ENCODE results near the gene SFXN5. TPM values are rescaled to one million over a fixed set of nuclear protein-coding genes. Genes with fewer than 3 reads are reported as not detected.
A peak's percentile ranks its signal among the peaks of the same experiment; 100 is the strongest.

Gene SFXN5
- total RNA-seq, 1 experiment from 2014 or later = 23.9 TPM

DNA sequence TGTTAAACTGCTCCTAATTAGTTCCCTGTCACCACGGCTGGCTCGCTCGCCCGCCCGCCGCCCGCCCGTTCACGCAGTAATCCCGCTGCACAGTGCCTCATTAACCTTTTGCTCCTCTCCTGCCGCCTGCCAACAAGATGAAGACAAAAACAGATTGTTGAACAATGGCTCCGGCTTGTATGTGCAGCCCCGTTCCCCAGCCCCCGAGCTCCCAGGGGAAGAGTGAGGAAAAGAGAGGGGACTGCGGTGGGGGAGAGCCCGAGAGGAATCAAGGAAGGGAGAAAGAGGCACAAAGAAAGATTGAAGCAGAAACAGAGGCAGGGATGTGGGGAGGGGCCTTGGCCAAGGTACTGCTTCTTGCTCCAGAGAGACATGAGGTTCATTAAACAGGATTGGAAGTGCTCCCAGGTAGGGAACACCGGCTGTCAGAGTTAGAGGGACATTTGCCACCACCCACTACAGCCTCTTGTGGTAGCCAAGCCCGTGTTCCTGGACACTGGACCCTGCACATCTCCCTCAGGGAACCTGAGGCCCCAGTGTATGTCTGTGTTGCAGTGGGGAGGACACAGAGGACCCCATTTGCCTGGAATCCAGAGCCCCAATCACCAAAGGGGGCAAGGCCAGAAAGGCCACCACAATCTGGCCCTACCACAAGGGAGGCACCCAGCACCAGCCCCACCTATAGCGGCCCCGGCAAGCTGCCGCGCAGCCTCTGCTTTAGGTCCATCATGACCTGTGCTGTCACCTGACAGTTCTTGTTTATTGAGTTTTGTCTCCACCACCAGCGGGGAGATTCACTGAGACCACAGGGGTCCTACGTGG, 116.1 kb downstream of the SFXN5 start:
- Histone ChIP-seq H3K36me3 (replicated peaks; ENCODE audit: control insufficient read depth, insufficient read depth, low read length) (no peaks in the 10 kb centered on the region), H3K4me3 (ENCODE audit: insufficient read depth, low read depth, low read length) (no peak overlapping the region), H3K27me3 (ENCODE audit: control insufficient read depth, insufficient read depth, low read length) (no peaks in the 10 kb centered on the region)
- DNase-seq = no peak

DNA sequence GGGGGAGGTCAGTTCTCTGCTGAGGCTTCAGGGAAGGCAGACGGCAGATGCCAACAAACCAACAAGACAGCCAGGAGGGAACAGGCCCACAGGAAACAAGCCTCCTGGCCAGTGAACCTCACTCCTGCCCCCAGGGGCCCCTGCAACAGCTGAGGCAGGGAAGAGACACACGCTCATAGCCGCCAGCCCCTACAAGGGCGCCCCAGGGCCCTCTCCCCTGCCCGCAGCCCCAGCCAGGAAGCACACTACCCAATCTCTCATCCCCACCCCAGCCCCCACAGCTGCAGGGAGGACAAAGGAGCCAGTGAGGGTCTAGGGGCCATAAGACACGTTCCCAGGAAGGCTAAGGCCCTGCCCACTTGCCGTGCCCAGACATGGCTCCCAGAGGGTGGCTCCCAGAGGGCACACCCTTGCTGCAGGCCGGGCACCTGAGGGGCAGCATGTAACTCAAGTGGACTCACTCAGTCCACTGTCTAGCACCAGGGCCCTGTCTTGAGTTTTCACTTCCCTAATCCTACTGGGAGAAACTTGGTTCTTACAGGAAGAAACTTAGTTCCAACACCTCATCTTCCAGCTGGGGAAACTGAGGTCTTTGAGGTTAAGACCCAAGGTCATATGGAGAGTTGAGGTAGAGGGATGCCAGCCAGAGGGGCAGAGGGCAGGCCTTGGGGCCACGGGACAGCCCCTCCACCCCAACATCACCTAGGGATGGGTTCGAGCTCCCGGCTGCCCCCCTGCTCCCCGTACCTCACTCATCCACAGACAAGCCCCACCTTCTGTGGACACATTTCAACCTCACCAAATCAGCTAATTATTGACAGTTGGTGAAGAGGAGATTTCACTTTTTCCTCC, 116.9 kb downstream of the SFXN5 start:
- Histone ChIP-seq H3K36me3 (replicated peaks; ENCODE audit: control insufficient read depth, insufficient read depth, low read length) (no peaks in the 10 kb centered on the region; the same call in 1 of the 2 replicates), H3K4me3 (ENCODE audit: insufficient read depth, low read depth, low read length) (no peak overlapping the region), H3K27me3 (ENCODE audit: control insufficient read depth, insufficient read depth, low read length) (no peaks in the 10 kb centered on the region)
- DNase-seq = no peak

DNA sequence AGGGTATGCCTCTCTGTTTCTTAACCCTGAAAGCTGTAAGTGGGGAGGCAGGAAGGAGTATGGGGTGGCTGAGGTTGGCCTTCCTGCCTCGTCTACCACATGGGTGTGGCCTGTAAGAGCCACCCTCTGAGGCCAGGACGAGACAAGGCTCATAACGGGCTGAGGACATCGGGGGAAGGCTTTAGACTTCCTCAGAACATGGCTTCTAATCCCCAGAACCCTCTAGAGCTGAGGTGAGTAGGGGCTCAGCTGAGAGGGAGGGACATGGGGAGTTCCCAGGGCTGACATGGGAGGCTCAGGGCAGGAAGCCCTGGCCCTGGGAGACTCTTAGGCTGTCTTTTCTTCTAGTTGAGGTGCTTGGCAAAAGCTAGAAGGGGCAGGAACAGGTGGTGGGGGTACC, 117.5 kb downstream of the SFXN5 start:
- no peaks in the 10 kb centered on the region; the same call in 1 of the 2 replicates for H3K36me3 ChIP-seq (replicated peaks; ENCODE audit: control insufficient read depth, insufficient read depth, low read length)
- no peaks in the 10 kb centered on the region for H3K27me3 ChIP-seq (ENCODE audit: control insufficient read depth, insufficient read depth, low read length)
- no peak for DNase-seq
- no peak overlapping the region for H3K4me3 ChIP-seq (ENCODE audit: insufficient read depth, low read depth, low read length)

DNA sequence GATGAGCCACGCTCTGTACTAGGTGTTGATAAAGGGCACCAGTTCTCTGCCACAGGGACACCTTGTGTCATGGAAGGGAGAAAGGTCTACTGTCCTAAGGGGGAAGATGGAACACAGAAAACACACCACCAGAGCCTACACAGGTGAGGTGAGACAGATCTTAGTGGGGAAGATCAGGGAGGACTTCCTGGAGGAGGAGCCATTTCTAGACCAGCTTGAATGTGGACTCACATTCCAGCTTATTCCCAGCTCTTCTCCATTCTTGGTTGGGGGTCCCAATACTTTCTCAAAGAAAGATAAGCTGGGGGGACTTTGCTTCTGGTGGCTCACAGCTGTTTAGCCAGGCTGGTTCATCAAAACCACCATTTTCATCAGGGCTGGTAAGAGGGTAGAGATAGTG, 118.0 kb downstream of the SFXN5 start:
- H3K27me3 ChIP-seq (ENCODE audit: control insufficient read depth, insufficient read depth, low read length) = no peaks in the 10 kb centered on the region
- no peak overlapping the region for H3K4me3 ChIP-seq (ENCODE audit: insufficient read depth, low read depth, low read length)
- H3K36me3 ChIP-seq (replicated peaks; ENCODE audit: control insufficient read depth, insufficient read depth, low read length) = no peaks in the 10 kb centered on the region; the same call in 1 of the 2 replicates
- no peak for DNase-seq

DNA sequence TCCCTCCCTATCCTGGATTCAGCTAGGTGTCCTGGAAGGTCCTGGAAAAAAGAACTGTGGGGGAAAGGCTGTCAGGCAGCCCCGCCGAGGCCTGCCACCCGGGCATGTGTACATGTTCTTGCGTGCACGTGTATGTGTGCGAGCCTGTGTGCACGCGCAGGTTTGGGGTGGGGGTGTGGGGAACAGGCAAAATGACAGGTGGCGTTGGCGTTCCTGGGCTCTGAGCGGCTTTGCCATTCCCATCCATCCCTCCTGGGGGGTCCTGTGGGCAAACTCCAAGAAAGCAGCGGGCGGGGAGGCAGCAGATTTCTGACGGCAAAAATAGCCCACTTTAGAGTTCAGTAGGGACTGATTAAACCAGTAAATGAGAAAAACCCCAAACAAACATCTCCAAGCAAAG, 118.6 kb downstream of the SFXN5 start:
- no peak for DNase-seq
- no peak overlapping the region for H3K4me3 ChIP-seq (ENCODE audit: insufficient read depth, low read depth, low read length)
- H3K27me3 ChIP-seq (ENCODE audit: control insufficient read depth, insufficient read depth, low read length) = no peaks in the 10 kb centered on the region
- H3K36me3 ChIP-seq (replicated peaks; ENCODE audit: control insufficient read depth, insufficient read depth, low read length) = no peaks in the 10 kb centered on the region; the same call in 1 of the 2 replicates

DNA sequence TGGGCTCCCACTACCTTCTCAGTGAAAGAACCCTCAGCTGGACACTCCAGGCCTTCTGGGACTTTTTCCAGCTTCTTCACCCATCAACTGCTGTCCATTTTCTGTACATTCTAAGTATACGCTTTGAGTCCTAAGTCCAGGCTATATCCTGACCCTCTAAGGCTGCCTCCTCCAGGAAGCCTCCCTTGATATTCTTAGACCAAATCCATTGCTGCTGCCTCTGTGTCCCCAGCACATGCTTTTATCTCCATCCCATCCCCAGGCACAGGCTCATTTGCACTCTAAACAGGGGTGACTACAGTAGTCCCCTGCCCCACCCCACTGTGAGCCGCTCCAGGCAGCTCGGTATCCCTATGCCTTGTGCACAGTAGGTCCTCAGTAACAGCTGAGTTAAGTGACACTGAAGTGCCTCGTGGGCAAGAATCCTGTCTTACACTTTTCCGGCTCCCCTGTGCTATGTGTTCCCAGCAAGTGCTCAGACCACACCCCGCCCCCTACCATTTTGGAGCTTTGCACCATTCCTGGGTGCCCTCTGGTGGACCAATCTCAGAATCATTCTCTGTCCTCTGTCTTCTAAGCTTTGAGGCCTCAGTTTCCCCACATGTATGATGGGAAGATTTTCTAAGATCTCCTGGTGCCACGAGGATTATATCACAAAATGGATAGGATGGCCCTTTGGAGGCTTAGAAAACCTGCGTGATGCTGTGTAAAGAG, 119.2 kb downstream of the SFXN5 start:
- Histone ChIP-seq H3K4me3 (ENCODE audit: insufficient read depth, low read depth, low read length) (no peak overlapping the region), H3K27me3 (ENCODE audit: control insufficient read depth, insufficient read depth, low read length) (no peaks in the 10 kb centered on the region), H3K36me3 (replicated peaks; ENCODE audit: control insufficient read depth, insufficient read depth, low read length) (no peaks in the 10 kb centered on the region; the same call in 1 of the 2 replicates)
- DNase-seq = no peak

DNA sequence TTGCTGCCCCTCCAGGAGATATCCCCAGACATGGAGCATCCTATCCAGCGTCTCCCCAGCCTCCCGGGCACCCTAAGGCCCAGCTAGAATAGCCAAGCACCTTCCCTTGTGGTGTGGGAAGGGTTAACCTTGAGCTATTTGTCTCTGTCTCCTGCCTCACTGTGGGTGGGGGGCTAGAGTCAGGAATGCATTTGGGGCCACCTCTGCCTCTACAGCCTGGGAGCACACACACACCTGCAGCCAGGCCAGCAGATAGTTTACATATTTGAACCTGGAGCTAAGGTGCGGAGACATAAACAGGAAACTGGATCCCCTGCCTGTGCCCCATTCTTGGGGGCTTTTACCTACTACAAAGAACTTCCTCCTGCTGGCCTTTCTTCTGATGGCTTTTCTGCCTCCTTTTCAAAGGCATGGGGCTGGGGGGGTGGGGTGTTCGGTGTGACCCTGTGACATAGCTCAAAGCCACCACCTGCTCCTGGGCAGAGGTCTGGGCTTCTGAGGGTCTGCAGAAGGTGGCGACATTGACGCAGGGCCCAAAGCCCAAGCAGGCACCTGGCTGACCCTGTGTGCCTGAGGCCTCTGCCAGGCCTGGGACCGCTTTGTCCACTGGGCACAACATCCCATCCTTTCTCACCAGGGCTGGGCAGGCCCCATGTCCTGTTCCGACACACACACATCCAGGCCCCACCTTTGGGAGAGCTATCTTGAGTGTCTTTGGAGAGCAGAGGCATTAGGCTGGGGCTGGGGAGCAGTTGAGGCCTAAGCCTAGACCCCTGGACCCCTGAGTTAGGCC, 120.0 kb downstream of the SFXN5 start:
- DNase-seq = peak; percentile 94
- no peaks in the 10 kb centered on the region for H3K27me3 ChIP-seq (ENCODE audit: control insufficient read depth, insufficient read depth, low read length)
- no peak overlapping the region for H3K4me3 ChIP-seq (ENCODE audit: insufficient read depth, low read depth, low read length)
- H3K36me3 ChIP-seq (replicated peaks; ENCODE audit: control insufficient read depth, insufficient read depth, low read length) = no peaks in the 10 kb centered on the region; the same call in 1 of the 2 replicates

DNA sequence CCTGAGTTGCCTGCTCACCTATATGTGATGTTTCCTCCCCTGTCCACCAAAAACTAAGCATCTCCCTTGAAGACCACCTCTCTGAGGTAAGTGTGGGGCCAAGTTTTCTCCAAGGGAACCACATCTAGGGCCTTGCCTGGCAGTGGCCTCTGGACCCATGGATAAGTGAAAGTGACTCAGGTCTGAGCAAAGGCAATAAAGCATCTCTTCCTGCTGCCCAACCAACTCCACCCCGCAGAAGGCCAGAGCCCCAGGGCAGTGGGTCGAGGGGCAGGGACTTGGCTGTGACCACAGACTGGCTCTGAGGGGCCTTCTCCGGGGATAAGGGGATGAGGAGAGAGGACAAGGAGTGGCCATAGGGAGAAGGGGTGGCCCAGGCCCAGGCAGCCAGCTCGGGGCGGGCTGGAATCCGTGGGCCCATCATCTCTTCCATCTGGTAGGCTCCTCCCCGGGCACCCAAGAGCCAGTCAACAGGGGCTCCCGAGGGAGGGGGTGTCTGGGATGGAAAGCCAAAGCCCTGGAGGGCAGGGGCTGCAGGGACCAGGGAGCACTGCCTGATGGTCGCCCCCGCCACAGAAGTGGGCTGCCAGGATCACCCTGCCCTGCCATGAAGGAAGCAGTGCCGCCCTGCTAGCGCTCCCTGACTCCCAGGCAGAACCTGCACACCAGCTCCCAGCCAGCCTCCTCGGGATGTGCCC, 120.8 kb downstream of the SFXN5 start:
- Histone ChIP-seq H3K4me3 (ENCODE audit: insufficient read depth, low read depth, low read length) (no peak overlapping the region), H3K36me3 (replicated peaks; ENCODE audit: control insufficient read depth, insufficient read depth, low read length) (no peaks in the 10 kb centered on the region; the same call in 1 of the 2 replicates), H3K27me3 (ENCODE audit: control insufficient read depth, insufficient read depth, low read length) (no peaks in the 10 kb centered on the region)
- peak; percentile 84 for DNase-seq

DNA sequence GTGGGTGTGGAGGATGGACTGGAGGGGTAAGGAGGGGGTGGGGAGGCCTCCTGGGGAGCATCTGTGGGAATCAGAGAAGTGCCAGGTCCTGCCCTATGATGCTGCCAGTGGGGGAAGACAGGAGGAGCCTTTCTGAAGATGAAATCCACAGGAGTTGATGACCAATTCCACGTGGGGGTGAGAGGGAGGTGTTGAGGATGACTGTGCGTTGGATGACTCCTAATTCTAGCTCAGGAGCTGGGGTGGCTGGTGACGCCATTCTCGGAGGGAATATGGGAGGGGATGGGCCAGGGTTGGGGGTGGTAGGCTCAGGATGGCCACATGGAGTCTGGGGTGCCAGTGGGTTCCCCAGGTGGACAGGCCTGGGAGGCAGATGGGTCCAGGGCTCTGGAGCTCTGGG, 121.9 kb downstream of the SFXN5 start:
- H3K36me3 ChIP-seq (replicated peaks; ENCODE audit: control insufficient read depth, insufficient read depth, low read length) = no peaks in the 10 kb centered on the region; the same call in 1 of the 2 replicates
- no peaks in the 10 kb centered on the region for H3K27me3 ChIP-seq (ENCODE audit: control insufficient read depth, insufficient read depth, low read length)
- DNase-seq = no peak
- H3K4me3 ChIP-seq (ENCODE audit: insufficient read depth, low read depth, low read length) = no peak overlapping the region

DNA sequence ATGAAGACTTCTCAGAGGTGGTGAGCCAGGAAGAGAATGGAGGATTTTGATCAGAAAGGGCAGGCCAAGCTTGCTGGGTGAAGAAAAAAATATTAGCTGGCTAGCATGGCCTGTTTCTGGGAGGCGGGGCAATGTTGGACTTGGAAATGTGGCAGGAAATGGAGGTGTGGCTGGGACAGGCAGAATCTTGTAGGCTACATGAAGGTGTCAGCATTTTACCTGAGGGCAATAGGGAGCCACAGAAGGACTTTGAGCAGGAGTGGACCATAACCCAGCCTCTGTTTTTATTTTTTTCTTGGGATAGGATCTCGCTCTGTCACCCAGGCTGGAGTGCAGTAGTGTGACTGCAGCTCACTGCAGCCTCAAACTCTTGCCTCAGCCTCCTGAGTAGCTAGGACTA, 122.5 kb downstream of the SFXN5 start:
- H3K27me3 ChIP-seq (ENCODE audit: control insufficient read depth, insufficient read depth, low read length) = no peaks in the 10 kb centered on the region
- DNase-seq = no peak
- no peak overlapping the region for H3K4me3 ChIP-seq (ENCODE audit: insufficient read depth, low read depth, low read length)
- no peaks in the 10 kb centered on the region; the same call in 1 of the 2 replicates for H3K36me3 ChIP-seq (replicated peaks; ENCODE audit: control insufficient read depth, insufficient read depth, low read length)

DNA sequence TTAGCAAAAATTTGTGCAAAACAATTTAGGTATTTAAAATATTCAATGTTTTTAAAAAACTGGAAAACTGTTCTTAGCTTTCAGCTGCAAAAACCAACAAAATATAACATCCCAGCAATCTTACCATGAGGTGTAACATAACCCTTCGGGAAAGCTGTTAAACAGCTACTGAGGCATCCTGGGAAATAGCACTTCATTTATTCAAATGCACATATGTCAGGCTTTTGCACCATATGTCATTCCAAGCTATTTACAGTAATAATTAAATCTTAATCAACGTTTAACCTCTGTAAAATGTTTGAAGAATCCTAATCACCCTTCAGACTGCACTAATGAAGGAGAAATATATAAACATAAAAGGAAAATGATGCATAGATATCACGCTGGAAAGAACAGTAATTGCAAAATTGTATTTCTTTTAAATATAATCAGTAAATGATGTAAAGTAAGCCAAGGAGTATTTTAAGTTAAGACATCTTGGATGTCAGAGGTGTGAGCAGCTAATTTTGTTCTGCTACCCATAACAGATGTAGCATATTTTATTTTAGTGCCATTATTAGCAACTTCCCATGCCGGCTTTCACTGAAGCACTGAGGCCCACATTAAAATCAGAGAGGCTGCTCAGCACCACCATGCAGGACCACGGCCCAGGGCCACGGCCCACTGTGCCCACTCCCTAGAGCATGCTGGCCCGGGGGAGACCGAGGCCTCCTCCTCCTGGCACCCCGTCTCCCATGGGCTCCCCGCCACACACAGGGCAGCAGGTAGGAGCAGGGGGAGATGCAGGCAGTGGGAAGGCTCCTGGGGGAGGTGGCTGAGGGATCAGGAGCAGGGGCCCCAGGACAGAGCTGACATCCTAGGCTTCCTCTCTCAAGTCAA, 123.3 kb downstream of the SFXN5 start:
- H3K36me3 ChIP-seq (replicated peaks; ENCODE audit: control insufficient read depth, insufficient read depth, low read length) = no peaks in the 10 kb centered on the region; the same call in 1 of the 2 replicates
- H3K4me3 ChIP-seq (ENCODE audit: insufficient read depth, low read depth, low read length) = no peak overlapping the region
- DNase-seq = no peak
- no peaks in the 10 kb centered on the region for H3K27me3 ChIP-seq (ENCODE audit: control insufficient read depth, insufficient read depth, low read length)

DNA sequence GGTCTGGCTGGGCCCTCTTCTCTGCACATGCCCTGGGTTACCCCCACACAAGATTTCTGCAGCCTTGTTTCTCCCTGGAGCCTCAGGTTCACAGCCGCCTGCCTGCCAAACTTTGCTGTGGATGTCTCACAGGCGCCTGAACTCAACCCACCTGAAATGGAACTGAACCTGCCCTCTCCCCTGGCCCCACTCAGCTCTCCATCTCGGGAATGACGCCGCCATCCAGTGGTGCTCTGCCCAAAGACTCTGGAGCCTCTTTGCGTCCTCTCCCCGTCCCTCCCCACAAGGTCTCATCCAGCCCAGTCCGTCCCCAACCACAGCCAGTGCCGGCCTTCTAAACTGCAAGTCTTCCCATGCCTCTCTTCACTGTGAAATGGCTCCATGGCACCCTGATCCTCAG, 125.0 kb downstream of the SFXN5 start:
- Histone ChIP-seq H3K4me3 (ENCODE audit: insufficient read depth, low read depth, low read length) (no peak overlapping the region), H3K27me3 (ENCODE audit: control insufficient read depth, insufficient read depth, low read length) (no peaks in the 10 kb centered on the region), H3K36me3 (replicated peaks; ENCODE audit: control insufficient read depth, insufficient read depth, low read length) (no peaks in the 10 kb centered on the region; the same call in 1 of the 2 replicates)
- peak; percentile 57 for DNase-seq
